H1 (cell line): Measurements from ENCODE around the gene ANKRD36C. TPM values are rescaled to one million over a fixed set of nuclear protein-coding genes. Genes with fewer than 3 reads are reported as not detected.
"Not testable (repeated sequence)": the region's sequence is repeated elsewhere in the genome, so short reads cannot be mapped to it uniquely, and the experiment has no call there.

Experiments used
- CTCF ChIA-PET: fragments of 300-600 bp; sonication (Branson Sonifier 250); formaldehyde crosslinking; loops from one replicate; lab custom pipeline; 2021; ENCODE audit not compliant: partially characterized antibody; lab: Charles Lee
- POLR2A ChIA-PET: fragments of 300-600 bp; sonication (Branson Sonifier 250); formaldehyde crosslinking; loops from one replicate; lab custom pipeline; 2021; ENCODE audit warnings: inconsistent platforms; ENCODE audit not compliant: partially characterized antibody; lab: Charles Lee
- DNase-seq, 2 experiments: peaks; one replicate each; pipeline versions ENCODE4 v3.0.0 to v3.0.0-alpha.2; 2010 to 2022; ENCODE audit warnings: low spot score in 2 of 2, low read depth in 1 of 2, mixed read lengths in 1 of 2
- FAIRE-seq: peaks from 2 replicates; lab custom pipeline; 2011; peaks lifted over from hg19 to GRCh38; lab: Jason Lieb, UNC
- H2AFZ ChIP-seq: 2 replicates; pipeline ENCODE4 v1.8.1; 2012; ENCODE audit warnings: low read length, inconsistent platforms
- H2AK5ac ChIP-seq: 2 replicates; pipeline ENCODE4 v1.6.1; 2013; ENCODE audit warnings: low read depth, low read length
- H2BK120ac ChIP-seq: replicated peaks from 2 replicates; pipeline ENCODE3; 2013; ENCODE audit warnings: low read depth, low read length, inconsistent platforms
- H2BK12ac ChIP-seq: 2 replicates; pipeline ENCODE4 v1.6.1; 2013; ENCODE audit warnings: low read depth, low read length
- H2BK15ac ChIP-seq: 2 replicates; pipeline ENCODE4 v1.6.1; 2013; ENCODE audit warnings: low read length
- H2BK20ac ChIP-seq: 2 replicates; pipeline ENCODE4 v1.6.1; 2013; ENCODE audit warnings: low read length
- H2BK5ac ChIP-seq: 2 replicates; pipeline ENCODE4 v1.6.1; 2013; ENCODE audit warnings: low read depth, low read length
- H3K14ac ChIP-seq: 2 replicates; pipeline ENCODE4 v1.6.1; 2013; ENCODE audit warnings: inconsistent platforms; ENCODE audit not compliant: insufficient read length
- H3K18ac ChIP-seq: 2 replicates; pipeline ENCODE4 v1.6.1; 2013; ENCODE audit warnings: low read length; ENCODE audit errors: extremely low read depth
- H3K23ac ChIP-seq: 2 replicates; pipeline ENCODE4 v1.6.1; 2013; ENCODE audit warnings: inconsistent platforms; ENCODE audit not compliant: insufficient read length
- H3K23me2 ChIP-seq: 2 replicates; pipeline ENCODE4 v1.6.1; 2013; ENCODE audit warnings: low read depth, low read length
- H3K27ac ChIP-seq: 2 replicates; pipeline ENCODE4 v1.6.1; 2011; ENCODE audit warnings: low read depth, low read length, inconsistent platforms
- H3K27me3 ChIP-seq, 4 experiments: replicated peaks in 1 of 4; 1 replicate in 1 of 4; 2 replicates in 3 of 4; pipeline versions ENCODE4 v1.6.1 to v1.8.1; 2011 to 2013; ENCODE audit warnings: low read length in 3 of 4, mild to moderate bottlenecking in 3 of 4, inconsistent platforms in 2 of 4, mixed read lengths in 2 of 4, moderate library complexity in 1 of 4; ENCODE audit not compliant: control insufficient read depth in 3 of 4, insufficient read depth in 3 of 4; ENCODE audit errors: extremely low read depth in 1 of 4
- H3K36me3 ChIP-seq, 4 experiments: 2 replicates each; pipeline versions ENCODE4 v1.6.1 to v1.8.1; 2011 to 2013; ENCODE audit warnings: mild to moderate bottlenecking in 4 of 4, low read length in 3 of 4, moderate library complexity in 2 of 4, control low read depth in 1 of 4, inconsistent platforms in 1 of 4; ENCODE audit not compliant: insufficient read depth in 4 of 4, control insufficient read depth in 2 of 4
- H3K4ac ChIP-seq: replicated peaks from 2 replicates; pipeline ENCODE3; 2013; ENCODE audit warnings: low read length, low read depth, mixed read lengths, inconsistent platforms; ENCODE audit not compliant: insufficient read length
- H3K4me1 ChIP-seq, 4 experiments: replicated peaks in 1 of 4; 1 replicate in 1 of 4; 2 replicates in 3 of 4; pipeline versions ENCODE4 v1.6.1 to v1.8.1; 2011 to 2013; ENCODE audit warnings: low read length in 3 of 4, inconsistent platforms in 2 of 4, mixed read lengths in 1 of 4; ENCODE audit not compliant: insufficient read depth in 4 of 4, control insufficient read depth in 3 of 4
- H3K4me2 ChIP-seq, 2 experiments: 2 replicates each; pipeline versions ENCODE4 v1.6.1 to v1.8.1; 2011 to 2013; ENCODE audit warnings: low read depth in 2 of 2, low read length in 2 of 2, control low read depth in 1 of 2, inconsistent platforms in 1 of 2, mild to moderate bottlenecking in 1 of 2; ENCODE audit not compliant: insufficient read depth in 1 of 2
- H3K4me3 ChIP-seq, 4 experiments: fragments of 200-600, 300-600 bp in 1 of 4; sonication (generic), shearing (Covaris generic), sonication (Bioruptor Twin) in 1 of 4; 2 replicates each; pipeline versions ENCODE4 v1.5.1 to v1.8.1; 2011 to 2016; ENCODE audit warnings: low read length in 4 of 4, low read depth in 3 of 4, control low read depth in 2 of 4, inconsistent platforms in 2 of 4, mild to moderate bottlenecking in 2 of 4, mixed read lengths in 1 of 4, moderate library complexity in 1 of 4; ENCODE audit not compliant: insufficient read depth in 2 of 4; ENCODE audit errors: extremely low read depth in 1 of 4
- H3K56ac ChIP-seq: replicated peaks from 2 replicates; pipeline ENCODE3; 2013; ENCODE audit warnings: low read depth, mild to moderate bottlenecking, mixed read lengths, low read length, inconsistent platforms; ENCODE audit not compliant: insufficient read length
- H3K79me1 ChIP-seq: 2 replicates; pipeline ENCODE4 v1.6.1; 2013; ENCODE audit warnings: low read depth, low read length, control low read depth
- H3K79me2 ChIP-seq, 2 experiments: 2 replicates each; pipeline versions ENCODE4 v1.6.1 to v1.8.1; 2012 to 2013; ENCODE audit warnings: low read length in 2 of 2, mild to moderate bottlenecking in 2 of 2, inconsistent platforms in 1 of 2; ENCODE audit not compliant: insufficient read depth in 2 of 2, control insufficient read depth in 1 of 2
- H3K9ac ChIP-seq, 4 experiments: replicated peaks in 1 of 4; 1 replicate in 1 of 4; 2 replicates in 3 of 4; pipeline versions ENCODE4 v1.6.1 to v1.8.1; 2011 to 2013; ENCODE audit warnings: low read depth in 3 of 4, low read length in 3 of 4, control low read depth in 2 of 4, mild to moderate bottlenecking in 2 of 4, moderate library complexity in 2 of 4, inconsistent platforms in 1 of 4; ENCODE audit errors: extremely low read depth in 1 of 4
- H3K9me3 ChIP-seq, 2 experiments: 2 replicates each; pipeline versions ENCODE4 v1.6.1 to v1.8.1; 2012 to 2013; ENCODE audit warnings: mild to moderate bottlenecking in 2 of 2, moderate library complexity in 2 of 2, control low read depth in 1 of 2, inconsistent platforms in 1 of 2, low read depth in 1 of 2, low read length in 1 of 2, mixed read lengths in 1 of 2; ENCODE audit not compliant: insufficient read depth in 2 of 2
- H4K20me1 ChIP-seq, 2 experiments: replicated peaks in 1 of 2; 2 replicates each; pipeline versions ENCODE3 to v1.8.1; 2011 to 2013; ENCODE audit warnings: inconsistent platforms in 2 of 2, low read length in 2 of 2, mild to moderate bottlenecking in 1 of 2; ENCODE audit not compliant: insufficient read depth in 2 of 2, control insufficient read depth in 1 of 2
- H4K5ac ChIP-seq: 2 replicates; pipeline ENCODE4 v1.6.1; 2013; ENCODE audit warnings: low read length, low read depth, mixed read lengths, inconsistent platforms; ENCODE audit not compliant: insufficient read length
- H4K8ac ChIP-seq: 2 replicates; pipeline ENCODE4 v1.8.0; 2013; ENCODE audit warnings: mild to moderate bottlenecking, moderate library complexity, low read length, inconsistent platforms; ENCODE audit not compliant: insufficient read depth; ENCODE audit errors: extremely low read depth
- H4K91ac ChIP-seq: replicated peaks from 2 replicates; pipeline ENCODE3; 2013; ENCODE audit warnings: low read length, mixed read lengths, inconsistent platforms; ENCODE audit not compliant: insufficient read length
- YY1 ChIP-seq: IDR thresholded peaks from 2 replicates; pipeline ENCODE4 v1.6.1; 2011; ENCODE audit warnings: low read depth, mild to moderate bottlenecking, low read length
- WGBS, 2 experiments: shearing (Covaris generic) in 1 of 2; methylation state at CpG; one replicate each; pipeline versions ENCODE4 v1.1.6 to v1.1.7; 2013 to 2015; ENCODE audit warnings: low lambda C conversion rate in 2 of 2, mixed read lengths in 2 of 2, inconsistent platforms in 1 of 2, low coverage in 1 of 2, missing lambda C conversion rate in 1 of 2; ENCODE audit not compliant: insufficient replicate concordance in 2 of 2, insufficient coverage in 1 of 2, insufficient read length in 1 of 2; ENCODE audit errors: extremely low coverage in 1 of 2, missing lambda C conversion rate in 1 of 2; 5-methylcytosine and 5-hydroxymethylcytosine counted together
- polyA plus RNA-seq, 7 experiments: library from polyadenylated mRNA; depleted of rRNA in 3 of 7; stranded (reverse) in 5 of 7; unstranded in 2 of 7; fragments of >200 nt in 5 of 7; fragments of 200-250 nt in 2 of 7; gene quantifications; 1 replicate in 5 of 7; 2 replicates in 1 of 7; 4 replicates in 1 of 7; pipeline versions ENCODE4 v1.2.1 to v1.2.3, GENCODE V29; 2011 to 2013; ENCODE audit warnings: missing spikeins in 2 of 7, mixed read lengths in 2 of 7
- total RNA-seq: library from RNA; stranded (reverse); fragmentation: NEBNext Ultra II Directional; extraction: Animal tissue kit (Norgen Biotek cat#: 25700); gene quantifications from 2 replicates; pipeline ENCODE4 v1.2.1, GENCODE V29; 2021

ANKRD36C gene
- total and polyA plus RNA-seq, 2 of the 8 experiments (the other 6 are each of a cell fraction or from before 2014, with no cell fraction given), result 1.1 to 7.3 TPM

GRCh38 chr2:96012792-96013264 is 21.2 kb upstream of the ANKRD36C start:
- H3K9me3 ChIP-seq, DNase-seq, H3K4me1 ChIP-seq, FAIRE-seq, H3K36me3 ChIP-seq, H2BK12ac ChIP-seq, H3K23ac ChIP-seq, H3K4me2 ChIP-seq, H3K4me3 ChIP-seq, H3K14ac ChIP-seq, H3K27me3 ChIP-seq, POLR2A ChIA-PET, H4K8ac ChIP-seq, H3K56ac ChIP-seq, H4K91ac ChIP-seq, H3K18ac ChIP-seq, H2BK120ac ChIP-seq, H4K20me1 ChIP-seq: not testable (repeated sequence)
- CTCF ChIA-PET, result interaction anchor here (0.7 to 2.1 kb wide), 4 partner anchors 10 to 170 kb away, joined by 3 to 8 read pairs (median 4); partner anchors contain the start of gene ASTL
- H2AK5ac ChIP-seq, result 0 out of 2 replicates have a peak overlapping the region, but pooled peaks have one; percentile 39
- whole genome bisulfite sequencing, 2 experiments, result 58% methylated on average over 1 of the region's 1 CpG; no CpG with 5 or more reads in 1 of the 2 experiments
- peak; percentile 32; the same call in 1 of the 2 replicates for TF ChIP-seq YY1
- TF ChIP-seq, all 59 proteins: peak for 1; not testable (repeated sequence) for 58
- not testable (repeated sequence) for H3K79me1 ChIP-seq, H2BK20ac ChIP-seq, H3K4ac ChIP-seq, H3K23me2 ChIP-seq, H3K27ac ChIP-seq, H3K79me2 ChIP-seq, H2AFZ ChIP-seq, H2BK15ac ChIP-seq, H4K5ac ChIP-seq, H3K9ac ChIP-seq, H2BK5ac ChIP-seq
